SH-SY5Y (cell line): ENCODE results near the gene DGCR8.

Experiments
- GATA2 ChIP-seq: IDR thresholded peaks from 2 replicates; pipeline ENCODE4 v1.6.1; 2011; ENCODE audit warnings: mild to moderate bottlenecking, low read depth, low read length
- GATA3 ChIP-seq: IDR thresholded peaks from 2 replicates; pipeline ENCODE4 v1.6.1; 2011; ENCODE audit warnings: low read depth, mild to moderate bottlenecking, low read length, moderate library complexity

DGCR8 gene

GRCh38 chr22:20156611-20157429, 76.8 kb downstream of the DGCR8 start:
- TF ChIP-seq GATA2 (no peak), GATA3 (no peak)

GRCh38 chr22:20157430-20158183, 77.6 kb downstream of the DGCR8 start:
- TF ChIP-seq GATA3 (no peak), GATA2 (no peak)

DNA sequence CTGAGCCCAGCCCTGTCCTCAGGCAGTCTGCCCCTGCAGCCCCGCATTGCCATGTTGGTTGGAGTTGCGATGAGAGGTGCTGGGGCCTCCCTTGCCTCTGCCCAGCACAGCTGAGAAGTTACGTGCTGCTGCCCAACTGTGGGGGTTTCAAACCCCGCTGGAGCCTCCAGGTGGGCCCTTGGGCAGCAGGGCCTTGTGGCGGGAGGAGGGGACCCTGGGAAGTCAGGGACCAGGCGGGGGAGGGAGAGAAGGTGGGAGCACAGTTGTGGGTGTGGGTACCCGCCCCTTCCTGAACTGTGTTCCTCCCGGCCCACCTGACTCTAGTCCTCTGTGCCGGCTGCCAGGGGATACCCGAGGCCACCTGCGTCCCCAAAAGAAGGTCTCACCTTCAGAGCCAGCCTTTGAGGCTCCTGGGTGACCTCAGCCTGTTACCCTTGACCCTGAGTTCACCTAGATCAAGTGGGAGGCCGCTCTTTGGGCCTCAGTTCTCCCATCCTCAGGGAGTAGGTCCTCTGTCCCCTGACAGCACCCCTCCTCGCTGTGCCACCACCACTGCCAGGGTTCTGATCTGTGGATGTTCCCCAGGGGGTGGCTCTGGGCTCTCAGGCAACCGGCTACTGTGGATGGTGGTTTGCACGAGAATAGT, 78.5 kb downstream of the DGCR8 start:
- TF ChIP-seq GATA2 (no peak), GATA3 (no peak)

- TF ChIP-seq GATA3: no peak
- TF ChIP-seq GATA2: no peak
These were observed 79.0 kb downstream of the DGCR8 start for GRCh38 chr22:20159076-20159475.

DNA sequence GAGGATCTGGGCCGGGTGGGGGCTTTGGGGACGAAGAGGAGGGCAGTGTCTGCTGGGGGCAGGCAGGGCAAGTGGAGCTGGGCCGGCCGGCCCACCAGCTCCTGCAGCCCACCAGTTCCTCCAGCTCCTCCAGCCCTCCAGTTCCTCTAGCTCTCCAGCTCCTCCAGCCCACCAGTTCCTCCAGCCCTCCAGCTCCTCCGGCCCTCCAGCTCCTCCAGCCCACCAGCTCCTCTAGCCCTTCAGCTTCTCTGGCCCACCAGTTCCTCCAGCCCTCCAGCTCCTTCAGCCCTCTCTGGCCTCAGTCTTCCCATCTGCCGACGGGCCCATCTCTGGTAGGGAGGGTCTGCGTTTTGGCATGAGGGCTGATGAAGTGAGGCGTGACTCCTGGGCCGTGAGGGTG, 80.0 kb downstream of the DGCR8 start:
- no peak for TF ChIP-seq GATA2
- no peak for TF ChIP-seq GATA3
